Measurements from ENCODE around the gene KIF25.
"Not testable (repeated sequence)": the region's sequence is repeated elsewhere in the genome, so short reads cannot be mapped to it uniquely, and the experiment has no call there.

KIF25 gene

GRCh38 chr6:167996424-167997199 lies 859 bp upstream of the KIF25 start:
- no peak for DNase-seq

DNA sequence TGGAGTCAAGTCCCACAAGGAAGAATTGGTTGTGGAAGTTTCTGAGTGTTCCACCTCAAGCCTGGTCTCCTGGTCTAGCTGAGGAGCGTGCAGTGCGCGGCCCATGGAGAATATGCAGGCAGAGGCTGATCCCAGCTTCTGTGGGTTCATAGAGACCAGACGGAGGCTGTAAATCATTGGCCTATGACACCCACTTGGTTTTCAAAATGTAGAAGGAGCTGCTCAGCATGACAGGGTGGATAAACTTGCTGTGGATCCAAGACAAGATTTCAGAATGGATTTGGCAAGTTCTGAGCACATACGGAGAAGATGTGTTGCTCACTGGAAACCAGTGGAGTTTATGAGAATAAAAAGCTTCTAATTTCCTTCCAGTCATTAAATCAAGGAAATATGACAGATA lies 744 bp downstream of the KIF25 start:
- no peak for DNase-seq

- DNase-seq = no peak
Measured at GRCh38 chr6:168000198-168001028, 2.9 kb downstream of the KIF25 start.

GRCh38 chr6:168001029-168001332 lies 3.5 kb downstream of the KIF25 start:
- no peak for DNase-seq

GRCh38 chr6:168001514-168001913 lies 4.0 kb downstream of the KIF25 start:
- DNase-seq = not testable (repeated sequence)

GRCh38 chr6:168002804-168003203 lies 5.3 kb downstream of the KIF25 start:
- no peak for DNase-seq

DNA sequence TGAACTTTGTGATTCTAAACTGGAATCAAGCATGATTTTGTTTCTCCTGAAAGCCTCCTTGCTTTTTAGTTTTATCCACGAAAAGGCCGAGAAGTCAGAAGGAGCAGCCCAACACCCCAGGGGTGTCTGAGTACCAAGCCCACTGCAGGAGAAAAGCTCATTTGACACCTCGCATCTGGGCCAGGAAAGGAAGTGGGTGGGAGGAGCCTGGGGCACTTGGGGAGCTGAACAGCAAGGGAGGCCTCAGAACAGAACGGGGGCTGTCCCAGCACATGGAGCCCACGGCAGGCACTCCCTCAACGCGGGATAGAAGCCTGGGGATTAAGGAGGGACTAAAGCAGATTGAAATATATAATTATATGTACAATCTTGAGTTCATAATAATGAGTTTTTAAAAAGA lies 6.6 kb downstream of the KIF25 start:
- DNase-seq = no peak

DNA sequence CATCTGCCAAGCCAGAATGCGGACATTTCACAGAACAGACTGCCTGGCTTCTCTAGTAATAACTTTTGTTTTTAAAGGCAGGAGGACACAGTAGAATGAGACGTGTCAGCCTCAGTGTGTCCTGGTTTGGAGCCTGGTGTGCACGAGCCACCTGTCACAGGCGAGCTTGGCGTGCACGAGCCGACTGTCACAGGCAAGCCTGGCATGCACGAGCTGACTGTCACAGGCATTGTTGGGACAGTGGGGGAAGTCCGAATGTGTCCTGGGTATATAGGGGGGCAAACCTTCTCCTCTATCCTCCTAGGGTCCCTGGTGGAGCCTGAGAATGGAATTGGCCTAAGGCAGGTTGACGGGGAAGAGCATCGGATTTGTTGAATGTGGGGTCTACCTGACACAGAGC lies 7.5 kb downstream of the KIF25 start:
- DNase-seq = no peak

- DNase-seq = no peak
Measured at GRCh38 chr6:168005796-168006195, 8.3 kb downstream of the KIF25 start.

GRCh38 chr6:168007592-168008338 lies 10.3 kb downstream of the KIF25 start:
- DNase-seq = no peak

DNA sequence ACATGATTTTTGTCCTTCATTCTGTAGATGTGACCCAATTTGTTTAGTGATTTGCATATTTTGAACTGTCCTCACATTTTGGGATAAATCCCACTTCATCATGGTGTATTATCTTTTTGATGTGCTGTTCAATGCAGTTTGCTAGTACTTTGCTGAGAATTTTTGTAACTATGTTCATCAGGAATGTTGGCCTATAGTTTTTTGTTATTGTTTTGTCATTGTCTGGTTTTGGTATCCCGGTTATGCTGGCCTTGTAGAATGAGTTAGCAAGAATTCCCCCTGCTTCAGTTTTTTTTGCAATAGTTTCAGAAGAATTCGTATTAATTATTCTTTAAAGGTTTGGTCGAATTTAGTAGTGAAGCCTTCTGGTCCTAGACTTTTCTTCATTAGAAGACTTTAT lies 11.9 kb downstream of the KIF25 start:
- DNase-seq = no peak

DNA sequence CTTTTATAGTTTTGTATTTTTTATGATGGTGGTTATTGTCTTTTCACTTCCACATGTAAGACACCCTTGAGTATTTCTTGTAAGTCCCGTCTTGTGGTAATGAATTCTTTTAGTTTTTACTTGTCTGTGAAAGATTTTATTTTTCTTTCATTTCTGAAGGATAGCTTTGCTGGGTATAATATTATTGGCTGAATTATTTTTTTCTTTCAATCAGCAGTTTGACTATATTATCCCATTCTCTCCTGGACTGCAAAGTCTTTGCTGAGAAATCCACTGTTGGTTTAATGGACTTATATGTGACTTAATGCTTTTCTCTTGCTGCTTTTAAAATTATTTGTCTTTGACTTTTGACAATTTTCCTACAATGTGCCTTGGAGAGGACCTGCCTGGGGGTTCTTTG lies 13.8 kb downstream of the KIF25 start:
- no peak for DNase-seq

- DNase-seq = no peak
Measured at GRCh38 chr6:168012431-168013249, 15.2 kb downstream of the KIF25 start.

DNA sequence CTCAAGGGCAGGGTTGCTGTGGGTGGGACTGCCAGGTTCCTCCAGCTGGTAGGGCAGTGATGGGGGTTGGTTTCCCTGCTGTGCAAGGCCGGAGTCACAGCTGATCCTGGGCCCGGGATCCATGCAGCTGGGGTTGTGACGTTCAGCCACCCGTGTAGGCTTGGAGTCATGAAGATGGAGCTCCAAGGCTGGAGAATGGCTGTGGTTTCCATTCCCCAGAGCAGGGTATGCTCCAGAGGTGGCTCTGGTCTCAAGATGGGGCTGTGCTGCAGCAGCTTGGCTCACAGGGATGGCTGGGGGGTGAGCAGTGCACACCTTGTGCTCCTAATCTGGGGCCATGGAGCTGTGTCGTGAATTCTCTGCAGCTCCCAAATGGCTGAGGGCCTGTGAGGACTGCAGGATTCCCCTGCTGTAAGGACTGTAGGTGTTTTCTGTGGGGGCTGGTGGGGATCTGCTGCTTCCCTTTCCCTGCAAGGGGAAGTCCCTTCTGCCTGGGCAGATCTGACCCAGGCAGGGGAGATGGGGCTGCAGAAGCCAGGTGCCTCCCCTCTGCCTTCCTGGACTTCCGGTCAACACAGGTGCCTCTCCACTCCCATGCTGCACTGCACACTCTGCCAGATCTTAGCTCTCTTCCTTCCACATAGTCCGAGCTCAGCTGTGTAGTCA lies 15.9 kb downstream of the KIF25 start:
- no peak for DNase-seq

DNA sequence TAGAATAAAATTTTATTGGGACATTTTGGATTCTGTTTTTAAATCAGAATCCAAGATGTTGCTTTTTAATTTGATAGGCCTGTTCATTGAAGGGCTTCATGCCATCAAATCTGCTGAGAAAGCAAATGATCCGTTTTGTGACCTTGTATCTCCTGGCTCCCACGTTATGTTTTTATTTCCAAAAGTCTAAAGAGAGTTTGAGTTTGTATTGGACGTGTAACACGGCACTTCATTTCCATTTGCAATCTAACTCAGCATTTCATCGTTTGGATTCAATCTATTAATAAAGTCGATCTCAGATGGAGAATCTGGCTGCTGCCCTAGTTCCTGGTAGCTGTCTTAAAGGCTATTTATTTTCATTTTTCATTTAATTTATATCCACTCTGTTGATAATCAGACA lies 17.0 kb downstream of the KIF25 start:
- DNase-seq = no peak

GRCh38 chr6:168015009-168015408 lies 17.5 kb downstream of the KIF25 start:
- DNase-seq = no peak

DNA sequence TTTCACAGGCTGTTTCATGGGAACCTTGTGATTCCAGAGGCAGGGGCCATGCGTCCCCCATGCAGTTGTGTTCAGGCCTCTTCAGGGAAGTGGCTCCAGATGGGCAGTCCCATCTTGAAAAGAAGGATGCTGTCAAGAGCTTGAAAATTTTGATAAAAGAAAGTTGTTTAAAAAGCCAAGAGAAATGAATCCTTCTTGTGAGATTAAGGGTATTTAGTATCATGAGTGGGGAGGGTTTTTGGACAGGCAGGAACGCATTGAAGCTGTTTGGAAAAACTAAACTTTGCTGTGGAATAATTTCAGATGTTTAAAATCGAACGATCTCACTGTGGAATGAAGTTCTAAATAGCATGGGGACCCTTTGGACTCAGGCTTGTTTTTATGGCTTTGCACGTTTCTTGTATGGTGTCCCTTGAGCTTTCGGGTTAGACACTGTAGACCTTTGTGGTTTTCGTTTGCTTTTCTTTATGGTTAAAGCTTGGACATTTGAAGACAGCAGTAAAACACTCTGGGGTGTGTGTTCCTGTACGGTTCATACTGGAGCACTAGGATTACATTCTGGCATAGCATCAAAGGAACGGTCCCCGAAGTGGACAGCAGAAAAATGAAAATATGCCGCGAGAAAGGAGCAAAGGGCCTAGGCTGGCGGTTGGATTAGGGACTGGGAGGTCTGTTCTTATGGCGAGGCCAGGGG lies 18.2 kb downstream of the KIF25 start:
- no peak for DNase-seq

GRCh38 chr6:168016176-168016620 lies 18.7 kb downstream of the KIF25 start:
- no peak for DNase-seq

GRCh38 chr6:168016721-168017525 lies 19.5 kb downstream of the KIF25 start:
- no peak for DNase-seq

DNA sequence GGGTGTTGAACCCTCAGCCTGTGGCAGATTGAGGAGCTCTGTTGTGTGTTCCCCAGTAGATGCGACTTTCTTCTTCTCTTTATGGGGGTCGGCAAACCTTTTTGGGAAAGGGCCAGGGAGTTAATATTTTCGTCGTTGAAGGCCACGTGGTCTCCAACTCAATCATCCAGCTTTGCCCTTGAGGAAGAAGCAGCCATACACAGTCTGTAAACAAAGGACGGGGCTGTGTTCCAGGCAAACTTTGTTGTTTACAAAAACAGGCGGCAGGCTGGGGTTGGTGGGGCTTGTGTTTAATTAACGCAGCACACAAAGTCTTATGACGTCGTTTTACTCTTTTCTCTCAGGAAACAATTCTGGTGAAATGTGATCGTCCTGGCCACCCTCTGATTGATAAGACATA lies 20.2 kb downstream of the KIF25 start:
- no peak for DNase-seq

- no peak for DNase-seq
Measured at GRCh38 chr6:168018664-168019063, 21.2 kb downstream of the KIF25 start.
